MV-4-11 (cell line): Measurements from ENCODE around the gene PLEKHG2.

Source experiments
- DNase-seq: peaks from one replicate; lab custom pipeline; 2025; lab: John Stamatoyannopoulos, UW

The PLEKHG2 gene

GRCh38 chr19:39419003-39419402, 6.5 kb downstream of the PLEKHG2 start:
- no peak for DNase-seq

- no peak for DNase-seq
These were observed 8.3 kb downstream of the PLEKHG2 start for GRCh38 chr19:39420769-39421168.

- DNase-seq: no peak
These were observed 9.6 kb downstream of the PLEKHG2 start for GRCh38 chr19:39422020-39422419.

- no peak for DNase-seq
These were observed 11.0 kb downstream of the PLEKHG2 start for GRCh38 chr19:39423258-39424086.

GRCh38 chr19:39424934-39425333, 12.5 kb downstream of the PLEKHG2 start:
- DNase-seq: no peak

GRCh38 chr19:39425744-39426143, 13.3 kb downstream of the PLEKHG2 start:
- DNase-seq: no peak

GRCh38 chr19:39426170-39426569, 13.7 kb downstream of the PLEKHG2 start:
- no peak for DNase-seq

- no peak for DNase-seq
These were observed 15.2 kb downstream of the PLEKHG2 start for GRCh38 chr19:39427707-39428106.

- no peak for DNase-seq
These were observed 16.0 kb downstream of the PLEKHG2 start for GRCh38 chr19:39428283-39429112.

- DNase-seq: peak; percentile 99
These were observed 18.5 kb downstream of the PLEKHG2 start for GRCh38 chr19:39430675-39431593.

GRCh38 chr19:39432677-39433025, 20.2 kb downstream of the PLEKHG2 start:
- no peak for DNase-seq

- DNase-seq: no peak
These were observed 21.1 kb downstream of the PLEKHG2 start for GRCh38 chr19:39433480-39434079.

GRCh38 chr19:39434123-39435076, 21.9 kb downstream of the PLEKHG2 start:
- no peak for DNase-seq

- peak; percentile 99 for DNase-seq
These were observed 23.3 kb downstream of the PLEKHG2 start, which contains the start of gene RPS16 for GRCh38 chr19:39435499-39436349. RPS16 (minus strand) TSS chr19:39435949; CDS start chr19:39435895, 54 bp downstream.

- DNase-seq: no peak
These were observed 23.9 kb downstream of the PLEKHG2 start for GRCh38 chr19:39436350-39436716.

GRCh38 chr19:39438270-39438934, 25.9 kb downstream of the PLEKHG2 start:
- no peak for DNase-seq

GRCh38 chr19:39444598-39445195, 32.2 kb downstream of the PLEKHG2 start:
- no peak for DNase-seq
